Loucy (cell line): ENCODE measurements around the gene SLC38A10.

Experiments used
- H2AFZ ChIP-seq: fragments of 200-600 bp; sonication (generic); 2 replicates; pipeline ENCODE4 v1.6.0; 2016; ENCODE audit warnings: antibody characterized with exemption, mild to moderate bottlenecking, low read length, moderate library complexity
- H3F3A ChIP-seq: fragments of 200-600 bp; 2 replicates; pipeline ENCODE4 v1.6.0; 2016; ENCODE audit warnings: antibody characterized with exemption, low read depth, mild to moderate bottlenecking
- H3K27me3 ChIP-seq: fragments of 200-600 bp; sonication (generic); 2 replicates; pipeline ENCODE4 v1.6.1; 2014; ENCODE audit warnings: low read length, mild to moderate bottlenecking; ENCODE audit not compliant: insufficient read depth, poor library complexity, severe bottlenecking
- H3K36me3 ChIP-seq: fragments of 200-600 bp; sonication (generic); 2 replicates; pipeline ENCODE4 v1.6.1; 2016; ENCODE audit warnings: low read length; ENCODE audit not compliant: insufficient read depth
- H3K4me1 ChIP-seq: fragments of 200-600 bp; sonication (generic); 2 replicates; pipeline ENCODE4 v1.5.1; 2014; ENCODE audit warnings: low read length, mild to moderate bottlenecking; ENCODE audit not compliant: insufficient read depth, poor library complexity, severe bottlenecking
- H3K4me2 ChIP-seq: fragments of 200-600 bp; sonication (generic); 2 replicates; pipeline ENCODE4 v1.6.0; 2014; ENCODE audit warnings: antibody characterized with exemption, low read length, low read depth, mild to moderate bottlenecking; ENCODE audit not compliant: poor library complexity, severe bottlenecking
- H3K4me3 ChIP-seq: fragments of 200-600 bp; sonication (generic); 2 replicates; pipeline ENCODE4 v1.5.1; 2014; ENCODE audit warnings: low read length, mild to moderate bottlenecking, mixed read lengths; ENCODE audit not compliant: poor library complexity, severe bottlenecking
- H3K79me2 ChIP-seq: fragments of 200-600 bp; sonication (generic); 2 replicates; pipeline ENCODE4 v1.6.1; 2014; ENCODE audit warnings: low read length; ENCODE audit not compliant: insufficient read depth
- H3K9ac ChIP-seq: fragments of 200-600 bp; sonication (generic); 2 replicates; pipeline ENCODE4 v1.6.0; 2014; ENCODE audit warnings: mild to moderate bottlenecking, low read depth, low read length, moderate library complexity; ENCODE audit not compliant: poor library complexity, severe bottlenecking
- H3K9me2 ChIP-seq: fragments of 200-600 bp; sonication (generic); replicated peaks from 2 replicates; pipeline ENCODE4 v1.6.1; 2016; ENCODE audit warnings: low read depth, low read length, mixed read lengths
- H3K9me3 ChIP-seq: fragments of 200-600 bp; sonication (generic); 2 replicates; pipeline ENCODE4 v1.6.1; 2014; ENCODE audit warnings: mild to moderate bottlenecking, antibody characterized with exemption, low read length, low read depth; ENCODE audit not compliant: insufficient read depth
- H4K20me1 ChIP-seq: fragments of 200-600 bp; sonication (generic); 2 replicates; pipeline ENCODE4 v1.6.0; 2014; ENCODE audit warnings: antibody characterized with exemption, low read length, mild to moderate bottlenecking; ENCODE audit not compliant: insufficient read depth, poor library complexity, severe bottlenecking
- CTCF ChIP-seq: fragments of 200-600 bp; sonication (generic); conservative IDR thresholded peaks from 2 replicates; pipeline ENCODE4 v1.5.1; 2014; ENCODE audit warnings: mild to moderate bottlenecking, antibody characterized with exemption, low read length
- EZH2phosphoT487 ChIP-seq: fragments of 200-600 bp; IDR thresholded peaks from 2 replicates; pipeline ENCODE4 v1.6.1; 2018; ENCODE audit warnings: antibody characterized with exemption, mild to moderate bottlenecking, moderate library complexity, borderline replicate concordance

The SLC38A10 gene

DNA sequence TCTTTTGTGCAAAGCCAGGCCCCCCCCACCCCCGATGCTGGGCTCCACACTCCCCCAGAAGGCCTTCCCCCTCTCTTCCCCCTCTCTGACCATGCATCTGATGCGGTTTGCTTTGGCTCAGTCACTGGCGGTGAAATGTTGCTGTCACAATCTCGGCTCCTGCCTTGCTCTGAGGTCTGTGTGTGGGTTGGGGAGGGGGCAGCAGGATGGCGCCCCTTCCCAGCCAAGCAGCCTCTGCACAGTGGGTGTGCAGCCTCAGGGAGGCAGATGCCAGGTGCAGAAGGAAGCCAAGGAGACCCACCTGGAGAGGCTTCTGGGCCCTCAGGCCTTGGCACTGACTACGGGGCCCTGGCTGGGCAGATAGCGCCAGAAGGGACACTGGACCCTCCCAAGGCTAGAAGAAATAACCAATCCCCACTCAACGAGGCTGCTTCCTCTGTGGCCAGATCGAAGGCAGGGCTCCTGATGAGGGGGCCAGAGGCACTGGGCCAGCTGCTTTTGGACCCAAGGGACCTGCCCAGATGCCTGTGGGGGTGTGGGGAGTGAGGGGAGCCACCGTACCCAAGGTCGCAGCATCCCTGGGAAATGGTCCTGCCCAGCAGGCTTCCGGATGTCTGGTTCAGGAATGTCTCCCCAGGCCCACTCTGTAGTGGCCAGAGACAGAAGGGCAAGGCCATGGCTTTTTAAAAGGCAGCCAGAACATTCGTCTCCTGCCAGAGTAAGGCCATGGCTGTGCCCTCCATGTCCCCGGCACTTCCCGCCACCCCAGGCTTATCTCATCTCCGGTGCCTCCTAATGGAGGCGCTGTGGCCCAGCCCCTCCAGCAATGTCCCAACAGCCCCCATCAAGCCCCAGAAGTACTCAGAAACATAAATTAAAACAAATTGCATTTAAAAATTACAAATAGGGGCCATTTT is 43.4 kb upstream of the SLC38A10 start:
- H3K9ac ChIP-seq, result no peak overlapping the region
- no peak for TF ChIP-seq EZH2phosphoT487
- peak; percentile 23; the same call in 1 of the 2 replicates for TF ChIP-seq CTCF
- H3K79me2 ChIP-seq, result peaks cover 55% of the 10 kb centered on the region
- no peaks in the 10 kb centered on the region for H3K36me3 ChIP-seq
- H3K27me3 ChIP-seq, result peaks cover 3% of the 10 kb centered on the region
- H3K4me1 ChIP-seq, result peaks cover 34% of the 10 kb centered on the region
- no peaks in the 10 kb centered on the region for H3K9me2 ChIP-seq
- peaks cover 33% of the 10 kb centered on the region for H4K20me1 ChIP-seq
- H3K4me2 ChIP-seq, result peak overlapping the region; percentile 86
- no peak overlapping the region for H2AFZ ChIP-seq
- H3F3A ChIP-seq, result no peaks in the 10 kb centered on the region
- peak overlapping the region; percentile 57 for H3K4me3 ChIP-seq
- no peaks in the 10 kb centered on the region for H3K9me3 ChIP-seq

DNA sequence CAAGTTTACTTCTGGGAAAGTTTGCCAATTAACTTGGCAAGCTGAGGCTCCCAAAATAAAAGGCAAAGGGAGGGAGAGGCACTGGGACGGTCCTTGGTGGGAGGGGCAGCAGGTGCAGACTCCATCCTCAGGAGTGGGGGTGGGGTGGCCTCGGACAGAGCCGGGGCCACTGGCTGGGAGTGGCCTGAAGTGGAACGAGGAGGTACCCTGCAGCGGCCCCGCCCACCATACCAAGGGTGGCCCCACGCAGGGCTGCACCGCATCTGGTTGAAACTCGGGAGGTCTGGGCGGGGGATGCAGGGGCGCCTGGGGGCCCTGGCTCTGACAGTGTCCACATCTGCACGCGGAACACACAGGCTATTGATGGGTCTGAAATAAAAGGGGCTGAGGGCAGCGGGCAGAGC is 42.4 kb upstream of the SLC38A10 start:
- H3K79me2 ChIP-seq, result peaks cover 45% of the 10 kb centered on the region
- TF ChIP-seq CTCF, result no peak
- no peak for TF ChIP-seq EZH2phosphoT487
- H3K9me3 ChIP-seq, result no peaks in the 10 kb centered on the region
- no peaks in the 10 kb centered on the region for H3K36me3 ChIP-seq
- peaks cover 22% of the 10 kb centered on the region for H4K20me1 ChIP-seq
- H3K9me2 ChIP-seq, result no peaks in the 10 kb centered on the region
- no peaks in the 10 kb centered on the region for H3F3A ChIP-seq
- no peak overlapping the region for H2AFZ ChIP-seq
- H3K4me2 ChIP-seq, result no peak overlapping the region
- peaks cover 31% of the 10 kb centered on the region for H3K4me1 ChIP-seq
- H3K9ac ChIP-seq, result no peak overlapping the region
- H3K4me3 ChIP-seq, result no peak overlapping the region
- H3K27me3 ChIP-seq, result no peaks in the 10 kb centered on the region

- Histone ChIP-seq H3K36me3 (no peaks in the 10 kb centered on the region), H3K4me3 (no peak overlapping the region)
Observed at GRCh38 chr17:81336930-81337325, 41.8 kb upstream of the SLC38A10 start.

More at GRCh38 chr17:81336930-81337325, 41.8 kb upstream of the SLC38A10 start:
- H3K27me3 ChIP-seq, result no peaks in the 10 kb centered on the region
- no peaks in the 10 kb centered on the region for H3F3A ChIP-seq
- peaks cover 19% of the 10 kb centered on the region for H4K20me1 ChIP-seq
- H3K4me1 ChIP-seq, result peaks cover 27% of the 10 kb centered on the region
- H3K9me2 ChIP-seq, result no peaks in the 10 kb centered on the region
- TF ChIP-seq EZH2phosphoT487 (no peak), CTCF (no peak)
- no peak overlapping the region for H2AFZ ChIP-seq
- no peak overlapping the region for H3K9ac ChIP-seq
- H3K79me2 ChIP-seq, result peaks cover 39% of the 10 kb centered on the region
- H3K4me2 ChIP-seq, result no peak overlapping the region
- H3K9me3 ChIP-seq, result no peaks in the 10 kb centered on the region
